AG04450 (cell line): Measurements from ENCODE around the gene B9D1. TPM values are rescaled to one million over a fixed set of nuclear protein-coding genes. Genes with fewer than 3 reads are reported as not detected.

Source experiments
- CTCF ChIA-PET: fragments of 300-600, 350-600 bp; formaldehyde crosslinking; extraction: SDS; loops from one replicate; lab custom pipeline; 2022; ENCODE audit warnings: antibody characterized with exemption, inconsistent platforms; lab: Charles Lee
- POLR2A ChIA-PET: fragments of 350-600 bp; formaldehyde crosslinking; extraction: SDS; loops from one replicate; lab custom pipeline; 2021; ENCODE audit warnings: antibody characterized with exemption, inconsistent platforms; lab: Yijun Ruan, JAX
- DNase-seq: peaks from one replicate; pipeline ENCODE4 v3.0.0-alpha.2; 2011; ENCODE audit warnings: low read depth, low spot score
- H3K27ac ChIP-seq: one replicate; pipeline ENCODE4 v1.5.1; 2012; ENCODE audit warnings: low read depth, low read length, control low read depth
- H3K27me3 ChIP-seq: one replicate; pipeline ENCODE4 v1.6.0; 2012; ENCODE audit warnings: low read length; ENCODE audit not compliant: control insufficient read depth, insufficient read depth
- H3K4me3 ChIP-seq: 2 replicates; pipeline ENCODE4 v1.5.1; 2011; ENCODE audit warnings: mild to moderate bottlenecking, low read depth, low read length, control low read depth
- H3K9me3 ChIP-seq: 2 replicates; pipeline ENCODE4 v1.5.1; 2012; ENCODE audit warnings: low read length; ENCODE audit not compliant: control insufficient read depth, insufficient read depth
- polyA plus RNA-seq: library from polyadenylated mRNA; depleted of rRNA; stranded (reverse); fragments of >200 nt; gene quantifications from 2 replicates; pipeline ENCODE4 v1.2.3, GENCODE V29; 2011
- TF ChIP-seq, protein P1 (sequence below): IDR thresholded peaks from 2 replicates; pipeline ENCODE4 v1.5.1; 2011; ENCODE audit warnings: low read depth, low read length, control low read depth, inconsistent platforms

B9D1 gene
- polyA plus RNA-seq, 1 experiment = 35.2 TPM

GRCh38 chr17:19386051-19386929, 23.8 kb upstream of the B9D1 start:
- DNase-seq = peak; percentile 50
- Histone ChIP-seq H3K4me3 (peak overlapping the region; percentile 76), H3K27ac (peak overlapping the region; percentile 95), H3K9me3 (no peaks in the 10 kb centered on the region), H3K27me3 (no peaks in the 10 kb centered on the region)
- ChIA-PET CTCF (interaction anchor here (0.6 to 2.3 kb wide), 4 partner anchors 46 to 380 kb away, joined by 3 to 18 read pairs (median 6); no protein-coding TSS in a partner anchor), POLR2A (interaction anchor here (1.1 to 4.7 kb wide), 6 partner anchors 8 to 62 kb away, joined by 3 to 52 read pairs (median 5); partner anchors contain the start of gene MAPK7)
- TF ChIP-seq, protein P1, sequence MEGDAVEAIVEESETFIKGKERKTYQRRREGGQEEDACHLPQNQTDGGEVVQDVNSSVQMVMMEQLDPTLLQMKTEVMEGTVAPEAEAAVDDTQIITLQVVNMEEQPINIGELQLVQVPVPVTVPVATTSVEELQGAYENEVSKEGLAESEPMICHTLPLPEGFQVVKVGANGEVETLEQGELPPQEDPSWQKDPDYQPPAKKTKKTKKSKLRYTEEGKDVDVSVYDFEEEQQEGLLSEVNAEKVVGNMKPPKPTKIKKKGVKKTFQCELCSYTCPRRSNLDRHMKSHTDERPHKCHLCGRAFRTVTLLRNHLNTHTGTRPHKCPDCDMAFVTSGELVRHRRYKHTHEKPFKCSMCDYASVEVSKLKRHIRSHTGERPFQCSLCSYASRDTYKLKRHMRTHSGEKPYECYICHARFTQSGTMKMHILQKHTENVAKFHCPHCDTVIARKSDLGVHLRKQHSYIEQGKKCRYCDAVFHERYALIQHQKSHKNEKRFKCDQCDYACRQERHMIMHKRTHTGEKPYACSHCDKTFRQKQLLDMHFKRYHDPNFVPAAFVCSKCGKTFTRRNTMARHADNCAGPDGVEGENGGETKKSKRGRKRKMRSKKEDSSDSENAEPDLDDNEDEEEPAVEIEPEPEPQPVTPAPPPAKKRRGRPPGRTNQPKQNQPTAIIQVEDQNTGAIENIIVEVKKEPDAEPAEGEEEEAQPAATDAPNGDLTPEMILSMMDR = no peak

GRCh38 chr17:19385521-19385983, 23.0 kb upstream of the B9D1 start:
- Histone ChIP-seq H3K27ac (peak overlapping the region; percentile 78), H3K9me3 (no peaks in the 10 kb centered on the region), H3K27me3 (no peaks in the 10 kb centered on the region), H3K4me3 (peak overlapping the region; percentile 76)
- no peak for DNase-seq
- ChIA-PET CTCF (interaction anchor here (1.2 to 2.3 kb wide), 3 partner anchors 23 to 381 kb away, joined by 3 to 18 read pairs (median 5); partner anchors contain the start of gene B9D1), POLR2A (interaction anchor here (2.1 to 4.7 kb wide), 3 partner anchors 8 to 62 kb away, joined by 16 to 52 read pairs (median 19); partner anchors contain the start of gene MAPK7)
- TF ChIP-seq, protein P1 = no peak

- CTCF ChIA-PET = interaction anchor here (0.5 to 2.3 kb wide), 4 partner anchors 22 to 382 kb away, joined by 3 to 18 read pairs (median 4); partner anchors contain the start of gene B9D1
- POLR2A ChIA-PET = interaction anchor here (0.6 to 2.1 kb wide), 5 partner anchors 20 to 121 kb away, joined by 3 to 16 read pairs (median 3); no protein-coding TSS in a partner anchor
- peak; percentile 88 for DNase-seq
- H3K27ac ChIP-seq = peak overlapping the region; percentile 78
- H3K9me3 ChIP-seq = no peaks in the 10 kb centered on the region
- H3K4me3 ChIP-seq = peak overlapping the region; percentile 76
- H3K27me3 ChIP-seq = no peaks in the 10 kb centered on the region
- TF ChIP-seq, protein P1 = no peak
Observed at GRCh38 chr17:19384723-19385391, 22.3 kb upstream of the B9D1 start.

GRCh38 chr17:19383681-19384470, 21.4 kb upstream of the B9D1 start:
- H3K27me3 ChIP-seq = no peaks in the 10 kb centered on the region
- ChIA-PET CTCF (interaction anchor here (2.0 to 2.3 kb wide), 2 partner anchors 21 to 64 kb away, joined by 5 to 18 read pairs; partner anchors contain the start of gene B9D1), POLR2A (interaction anchor here (0.6 to 2.1 kb wide), 3 partner anchors 19 to 120 kb away, joined by 3 to 16 read pairs (median 3); no protein-coding TSS in a partner anchor)
- DNase-seq = no peak
- peak overlapping the region; percentile 3; the same call in 1 of the 2 replicates for H3K4me3 ChIP-seq
- TF ChIP-seq, protein P1 = no peak
- H3K9me3 ChIP-seq = no peaks in the 10 kb centered on the region
- H3K27ac ChIP-seq = peak overlapping the region; percentile 78
